Cortex of kidney (tissue), 1 donor: Measurements from ENCODE around the gene RB1.
"Not testable (repeated sequence)": the region's sequence is repeated elsewhere in the genome, so short reads cannot be mapped to it uniquely, and the experiment has no call there.

Source experiments
- DNase-seq: peaks from one replicate; lab custom pipeline; 2025; lab: John Stamatoyannopoulos, UW

The RB1 gene

DNA sequence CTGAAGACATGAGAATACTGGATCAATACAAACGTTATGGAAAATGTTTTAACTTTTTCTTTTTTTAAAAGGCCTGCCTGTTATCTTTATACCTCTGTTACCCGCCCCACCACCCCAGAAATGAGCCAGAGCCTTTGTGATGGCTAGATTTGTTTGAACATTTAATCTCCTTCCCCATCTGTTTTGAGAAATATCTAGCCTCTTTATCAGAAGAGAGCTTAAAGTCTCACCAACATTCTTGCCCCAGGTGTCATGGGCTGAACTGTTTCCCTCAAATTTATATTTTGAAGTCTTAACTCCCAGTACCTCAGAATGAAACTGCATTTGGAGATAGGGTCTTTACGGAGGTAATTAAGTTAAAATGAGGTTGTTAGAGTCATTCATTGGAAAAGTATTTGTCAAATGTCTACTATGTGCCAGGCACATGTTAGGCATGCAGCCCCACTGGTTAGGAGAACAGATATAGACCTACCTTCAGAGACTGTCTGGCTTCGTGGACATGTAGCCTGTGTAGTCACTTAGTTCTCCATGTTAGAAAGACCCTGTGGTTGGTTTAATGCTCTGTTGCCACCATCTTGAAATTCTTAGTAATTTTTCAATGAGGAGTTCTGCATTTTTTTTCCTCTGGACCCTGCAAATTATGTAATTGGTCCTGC is 6.3 kb upstream of the RB1 start:
- no peak for DNase-seq

DNA sequence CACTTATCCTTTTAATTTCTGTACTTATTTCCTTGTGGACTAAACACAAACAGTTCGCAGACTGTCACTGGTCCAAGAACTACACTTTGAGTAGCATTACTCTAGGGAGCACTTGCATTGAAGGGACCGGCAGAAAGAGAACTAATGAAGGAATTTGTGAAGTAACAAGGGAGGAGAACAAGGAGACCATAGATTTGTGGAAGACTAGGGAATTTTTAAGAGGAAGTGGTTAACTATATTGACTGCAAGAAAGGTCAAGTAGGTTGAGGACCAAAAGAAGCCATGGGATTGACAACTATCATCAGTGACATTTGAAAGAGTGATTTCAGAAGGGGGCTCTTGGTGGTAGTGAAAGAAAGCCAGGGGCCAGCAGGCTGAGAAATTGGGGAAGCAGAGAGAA is 4.0 kb upstream of the RB1 start:
- DNase-seq = no peak

DNA sequence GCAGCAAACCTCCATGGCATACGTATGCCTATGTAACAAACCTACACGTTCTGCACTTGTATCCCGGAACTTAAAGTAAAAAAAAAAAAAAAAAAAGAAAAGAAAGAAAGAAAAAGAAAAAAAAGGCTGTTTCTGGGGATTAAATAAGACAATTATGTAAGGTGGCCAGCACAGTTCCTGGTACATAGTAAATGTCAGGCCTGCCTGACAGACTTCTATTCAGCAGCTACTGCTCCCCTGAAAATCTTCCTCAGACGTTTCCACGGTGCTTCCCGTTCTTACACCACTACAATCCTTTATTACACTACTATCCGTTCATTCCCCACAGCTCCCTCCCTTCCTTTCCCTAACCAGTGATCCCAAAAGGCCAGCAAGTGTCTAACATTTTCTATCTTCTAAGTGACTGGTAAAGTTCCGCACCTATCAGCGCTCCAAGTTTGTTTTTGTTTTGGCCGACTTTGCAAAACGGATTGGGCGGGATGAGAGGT is 636 bp upstream of the RB1 start:
- DNase-seq = no peak

DNA sequence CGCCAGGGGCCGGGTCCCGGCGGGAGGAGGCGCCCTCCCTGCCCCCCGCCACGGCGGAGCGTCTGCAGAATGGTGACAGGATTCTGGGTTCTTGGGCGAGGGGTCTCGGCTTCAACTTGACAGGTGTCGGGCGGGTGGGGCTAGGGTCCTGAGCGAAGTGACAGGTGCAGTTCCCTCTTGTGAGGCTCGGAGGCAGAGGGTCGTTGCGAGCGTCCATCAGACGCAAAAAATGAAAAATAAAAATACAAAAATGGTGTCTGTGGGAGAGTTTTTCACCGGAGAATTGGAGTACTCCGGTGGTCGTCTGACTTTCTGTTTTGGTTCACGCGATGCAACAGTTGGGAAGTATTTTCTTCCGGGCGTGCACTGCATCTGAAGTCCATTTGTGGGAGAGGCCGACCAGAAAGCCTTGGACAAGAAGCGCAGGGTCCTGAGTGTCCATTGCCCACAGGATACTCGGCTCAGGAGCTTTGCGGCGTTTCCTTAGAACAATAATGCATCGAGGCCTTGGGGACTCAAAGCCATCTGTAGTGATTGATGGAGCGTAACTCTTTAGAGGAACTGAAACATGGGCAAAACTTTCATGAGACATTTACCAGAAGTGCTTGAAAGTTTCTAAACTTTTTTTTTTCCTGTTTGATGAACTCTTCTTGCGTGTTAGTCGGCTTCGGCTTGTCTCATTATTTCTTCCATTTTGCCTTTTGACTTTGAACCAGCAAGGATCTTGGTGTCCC is 759 bp downstream of the RB1 start:
- DNase-seq = no peak

DNA sequence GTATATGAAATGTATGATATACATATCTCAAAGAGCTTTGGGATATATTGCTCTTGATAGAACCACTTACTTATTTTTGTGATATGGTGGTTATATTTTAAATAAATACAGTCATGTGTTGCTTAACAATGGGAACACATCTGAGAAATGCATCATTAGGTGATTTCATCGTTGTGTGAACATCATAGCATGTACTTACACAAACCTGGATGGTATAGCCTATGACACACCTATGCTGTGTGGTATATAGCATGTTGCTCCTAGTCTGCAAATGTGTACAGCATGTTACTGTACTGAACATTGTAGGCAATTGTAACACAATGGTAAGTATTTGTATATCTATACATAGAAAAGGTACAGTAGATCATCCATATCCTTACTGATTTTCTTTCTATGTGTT is 7.7 kb downstream of the RB1 start:
- DNase-seq = no peak

DNA sequence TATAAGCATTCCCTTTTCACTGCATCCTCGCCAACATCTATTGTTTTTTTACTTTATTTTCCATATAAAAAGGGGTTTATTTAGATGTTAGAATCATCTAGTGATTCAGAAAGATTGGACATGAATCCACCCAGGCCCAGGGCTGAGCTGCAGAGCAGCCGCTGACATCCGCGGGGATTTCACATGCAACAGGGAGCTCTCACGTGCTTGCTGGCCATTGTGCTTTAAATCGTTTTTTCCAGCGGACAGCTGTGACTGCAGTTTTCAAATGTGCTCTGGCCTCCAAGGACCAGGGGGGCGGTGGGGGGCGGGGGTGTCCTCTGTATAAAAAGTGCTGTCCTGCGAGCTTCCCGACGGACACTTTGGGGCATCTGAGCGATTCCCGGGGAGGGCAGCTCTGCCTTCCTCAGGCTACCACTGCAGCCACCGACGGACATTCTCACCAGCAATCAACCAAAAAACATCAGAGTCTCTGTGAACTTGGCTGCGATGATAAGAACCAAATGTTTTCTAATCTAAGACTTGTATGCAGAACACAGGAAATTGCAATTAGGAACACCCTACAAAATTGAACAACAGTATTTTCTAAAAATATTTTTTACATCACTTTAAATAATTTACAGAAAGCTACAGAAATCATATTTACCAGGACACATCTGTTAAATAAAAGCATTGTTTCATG is 12.6 kb downstream of the RB1 start:
- DNase-seq = no peak

DNA sequence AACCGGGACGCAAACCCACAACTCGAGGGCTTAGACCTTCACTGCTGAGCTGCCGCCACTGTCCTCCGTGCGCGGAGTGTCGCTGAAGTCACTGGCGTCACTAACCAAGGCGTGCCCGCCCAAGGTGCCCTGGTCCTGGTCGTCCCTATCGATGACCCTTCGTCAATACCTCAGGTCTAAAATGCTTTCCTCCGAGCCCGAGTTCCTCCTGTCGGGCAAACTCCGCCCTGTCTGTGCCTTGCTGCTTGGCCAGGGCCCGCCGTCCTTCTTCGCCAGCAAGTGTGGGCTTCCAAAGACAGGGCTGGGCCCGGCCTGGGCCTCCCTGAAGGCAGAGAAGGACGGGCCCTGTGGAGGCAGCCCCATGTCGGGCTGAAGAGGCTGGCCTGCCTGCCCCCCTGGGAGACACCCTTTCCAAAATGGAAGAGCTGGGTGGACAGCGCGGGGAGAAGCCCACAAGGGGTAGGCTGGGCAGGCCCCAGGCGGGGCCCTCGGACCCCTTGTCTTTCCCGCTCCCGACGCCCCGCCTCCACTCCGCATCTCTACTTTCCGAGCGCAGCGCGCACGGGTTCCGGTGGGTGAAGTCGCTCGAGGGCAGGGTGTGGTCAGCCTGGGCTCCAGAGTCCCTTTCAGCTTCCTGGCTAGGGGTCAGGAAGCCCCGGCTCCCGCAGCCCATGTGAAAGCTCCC is 13.4 kb downstream of the RB1 start:
- DNase-seq = no peak

DNA sequence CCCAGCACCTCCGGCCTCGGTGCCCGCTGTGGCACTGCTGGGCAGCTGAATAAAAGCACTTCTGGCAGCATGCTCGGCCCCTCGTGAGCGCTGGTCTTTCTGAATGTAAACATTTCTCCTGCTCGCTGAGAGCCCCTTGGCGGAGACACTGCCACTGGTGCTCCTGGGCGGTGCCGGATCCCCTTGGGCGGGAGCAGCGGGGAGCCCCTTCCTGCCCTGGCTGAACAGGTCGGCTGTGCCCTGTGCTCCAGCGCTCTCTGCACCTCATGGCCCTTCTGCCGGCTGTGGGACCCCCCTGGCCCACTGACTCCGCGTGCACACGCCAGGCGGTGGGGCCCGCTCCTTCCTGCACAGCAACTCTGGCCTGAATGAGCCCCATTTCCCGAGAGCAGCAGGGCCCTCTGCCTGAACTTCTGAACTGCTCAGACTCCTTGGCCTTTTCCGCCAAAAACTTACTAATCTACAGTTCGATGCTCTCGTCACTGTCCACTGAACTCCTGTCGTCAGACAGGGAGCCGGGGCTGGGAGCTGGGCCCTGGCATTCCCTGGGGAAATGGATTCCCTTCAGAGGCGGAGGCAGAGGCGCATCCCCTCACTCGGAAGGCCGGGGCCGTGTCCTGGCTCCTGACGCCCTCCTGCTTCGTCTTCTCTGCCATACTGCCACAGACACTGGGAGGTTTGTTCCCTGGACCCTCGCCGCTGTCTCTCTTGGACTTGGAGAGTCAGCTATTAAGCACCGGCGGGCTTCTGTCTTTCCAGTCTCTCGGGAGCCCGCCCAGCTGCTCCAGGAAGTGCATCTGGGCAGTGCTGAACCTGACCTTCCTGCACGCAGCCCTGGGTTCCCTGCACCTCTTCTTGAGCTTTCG is 14.2 kb downstream of the RB1 start:
- no peak for DNase-seq

DNA sequence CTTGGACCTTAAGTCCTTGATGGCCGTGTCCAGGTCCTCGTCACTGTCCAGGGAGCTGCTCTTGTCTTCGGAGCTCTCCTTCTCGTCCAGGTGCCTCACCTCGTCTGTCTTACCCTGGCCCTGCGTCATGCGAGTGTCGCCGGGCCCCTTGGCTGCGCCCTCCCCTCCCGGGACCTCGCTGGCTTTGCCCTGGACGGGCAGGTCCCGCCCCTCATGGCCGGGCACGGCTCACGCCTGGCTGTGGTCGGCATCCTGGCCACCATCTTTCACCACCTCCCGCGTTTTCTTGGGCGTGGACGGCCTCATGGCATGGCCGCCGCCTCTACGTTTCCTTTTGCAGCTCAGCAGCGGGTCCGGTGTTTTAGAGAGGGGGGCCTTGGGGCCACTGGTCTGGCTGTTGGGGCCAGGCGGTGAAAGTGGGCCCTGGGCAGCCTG is 14.8 kb downstream of the RB1 start:
- no peak for DNase-seq

DNA sequence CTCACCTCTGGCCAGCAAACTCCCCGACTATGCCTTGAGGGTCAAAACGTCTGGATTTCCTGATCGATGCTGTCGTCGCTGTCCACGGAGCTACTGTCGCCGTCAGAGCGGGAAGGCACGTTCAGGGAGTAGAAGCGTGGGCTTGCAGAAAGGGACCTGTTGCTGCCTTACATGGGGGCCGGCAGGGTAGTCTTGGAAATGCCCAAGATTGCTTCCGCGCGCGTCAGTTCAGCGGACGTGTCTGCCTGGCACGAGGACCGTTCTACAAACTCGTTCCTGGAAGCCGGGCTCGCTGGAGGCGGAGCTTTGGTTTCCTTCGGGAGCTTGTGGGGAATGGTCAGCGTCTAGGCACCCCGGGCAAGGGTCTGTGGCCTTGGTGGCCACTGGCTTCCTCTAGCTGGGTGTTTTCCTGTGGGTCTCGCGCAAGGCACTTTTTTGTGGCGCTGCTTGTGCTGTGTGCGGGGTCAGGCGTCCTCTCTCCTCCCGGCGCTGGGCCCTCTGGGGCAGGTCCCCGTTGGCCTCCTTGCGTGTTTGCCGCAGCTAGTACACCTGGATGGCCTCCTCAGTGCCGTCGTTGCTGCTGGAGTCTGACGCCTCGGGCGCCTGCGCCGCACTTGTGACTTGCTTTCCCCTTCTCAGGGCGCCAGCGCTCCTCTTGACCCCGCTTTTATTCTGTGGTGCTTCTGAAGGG is 15.4 kb downstream of the RB1 start:
- DNase-seq = no peak

DNA sequence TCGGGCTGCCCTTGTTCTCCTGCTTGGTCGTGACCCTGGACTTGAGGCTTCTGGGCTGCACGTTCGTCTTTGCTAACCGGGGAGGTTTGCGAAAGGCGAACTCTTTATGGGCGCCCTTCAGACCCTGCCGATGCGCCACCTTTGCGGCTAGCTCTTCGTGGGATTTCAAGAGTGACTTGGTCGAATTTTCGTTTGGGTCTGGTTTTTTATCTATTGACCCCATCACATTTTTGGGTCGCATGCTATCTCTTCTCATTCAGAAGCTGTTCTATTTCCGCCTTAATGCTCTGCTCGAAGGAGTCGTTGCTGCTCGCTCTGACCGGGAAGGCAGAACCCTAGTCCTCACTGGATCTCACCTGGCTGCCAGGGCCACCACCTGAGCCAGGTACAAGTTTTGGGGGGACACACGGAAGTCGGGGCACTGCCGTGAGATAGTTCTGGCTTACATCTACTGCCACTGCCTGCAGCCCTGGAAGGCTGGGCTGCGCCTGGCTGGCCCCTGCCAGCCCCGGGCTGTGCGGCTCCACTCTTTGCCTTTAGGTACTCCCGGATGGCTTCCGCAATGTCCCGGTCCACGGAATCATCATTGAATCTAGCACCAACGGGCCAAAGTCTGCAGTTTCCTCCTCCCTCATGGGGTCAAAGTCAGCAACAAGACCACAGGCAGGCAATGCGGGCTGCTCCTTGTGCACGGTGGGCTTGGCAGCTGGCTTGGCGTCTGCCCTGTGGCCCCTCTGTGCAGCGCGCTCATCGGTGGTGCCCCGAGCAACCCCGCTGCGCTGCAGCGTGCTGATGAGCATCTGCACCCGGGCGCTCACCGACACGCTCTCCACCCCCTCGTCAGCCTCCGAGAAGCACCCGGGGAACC is 16.2 kb downstream of the RB1 start:
- no peak for DNase-seq

DNA sequence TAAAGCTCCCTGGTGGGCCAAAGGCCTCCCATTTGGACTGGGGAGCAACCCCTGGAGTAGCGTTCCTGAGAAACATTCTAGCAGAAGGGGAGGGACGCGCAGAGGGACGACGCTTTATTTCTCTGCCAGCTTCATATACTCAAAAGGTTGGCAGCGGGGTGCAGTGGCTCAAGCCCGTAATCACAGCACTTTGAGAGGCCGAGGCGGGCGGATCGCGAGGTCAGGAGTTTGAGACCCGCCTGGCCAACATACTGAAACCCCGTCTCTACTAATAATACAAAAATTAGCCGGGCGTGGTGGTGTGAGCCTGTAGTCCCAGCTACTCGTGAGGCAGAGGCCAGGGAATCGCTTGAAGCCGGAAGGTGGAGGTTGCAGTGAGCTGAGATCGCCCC is 16.8 kb downstream of the RB1 start:
- no peak for DNase-seq

DNA sequence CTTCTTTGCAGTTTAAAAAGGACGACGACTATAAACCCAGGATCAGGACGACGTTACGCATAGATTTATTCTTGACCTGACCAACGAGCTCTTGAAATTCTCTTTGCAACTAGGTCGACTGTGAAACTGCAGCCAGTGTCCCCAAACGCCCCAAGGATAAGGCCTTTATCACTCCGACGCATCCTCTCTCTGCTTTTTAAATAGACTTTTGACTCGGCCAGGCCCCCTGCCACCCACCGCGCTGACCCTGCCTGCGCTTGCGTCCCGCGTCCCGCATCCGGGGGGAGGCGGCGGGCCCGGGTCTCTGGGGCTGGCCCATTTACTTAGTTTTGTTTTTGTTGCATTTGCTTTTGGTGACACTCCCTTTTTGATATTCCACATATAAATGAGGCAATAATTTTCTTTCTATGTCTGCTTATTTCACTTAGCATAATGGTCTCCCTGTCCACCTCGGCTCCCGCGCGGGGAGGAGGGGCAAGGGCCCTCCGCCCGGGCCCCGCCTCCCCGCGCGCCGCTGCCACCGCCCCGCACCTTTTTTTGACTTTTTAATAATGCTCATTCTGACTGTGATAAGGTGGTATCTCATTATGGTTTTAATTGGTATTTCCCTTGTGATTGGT is 17.4 kb downstream of the RB1 start:
- no peak for DNase-seq

DNA sequence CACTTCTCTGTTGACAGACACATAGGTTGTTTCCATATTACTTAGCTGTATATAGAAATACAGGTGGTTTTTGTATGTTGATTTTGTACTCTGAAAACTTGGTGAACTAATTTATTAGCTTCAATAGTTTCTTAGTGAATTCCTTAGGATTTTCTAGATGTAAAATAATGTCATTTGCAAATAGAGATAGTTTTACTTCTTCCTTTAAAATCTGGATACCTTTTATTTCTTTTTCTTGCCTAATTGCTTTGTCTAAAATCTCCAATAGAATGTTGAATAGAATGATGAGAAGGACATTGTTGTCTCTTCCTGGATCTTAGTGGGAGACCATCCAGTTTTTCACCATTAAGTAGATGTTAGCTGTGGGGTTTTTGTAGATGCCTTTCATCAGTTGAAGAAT is 18.7 kb downstream of the RB1 start:
- DNase-seq = no peak

DNA sequence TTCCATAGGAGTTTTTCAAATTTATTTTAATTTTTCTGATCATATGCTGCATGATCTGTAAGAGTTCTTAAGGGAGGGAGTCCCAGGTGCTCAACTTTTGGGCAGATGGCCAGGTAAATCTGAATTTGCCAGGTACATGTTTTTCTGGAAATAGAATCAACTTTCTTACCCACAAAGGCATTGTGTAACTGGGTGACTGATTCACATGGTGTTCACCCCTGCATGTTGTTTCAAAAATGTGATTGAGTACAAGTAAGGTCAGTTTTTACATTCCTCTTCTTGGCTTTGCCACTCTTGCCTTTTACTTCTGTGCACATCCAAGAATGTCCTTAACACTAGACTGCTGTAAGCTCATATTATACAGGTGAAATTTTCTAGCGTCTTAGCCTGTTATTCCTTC is 30.4 kb downstream of the RB1 start:
- no peak for DNase-seq

DNA sequence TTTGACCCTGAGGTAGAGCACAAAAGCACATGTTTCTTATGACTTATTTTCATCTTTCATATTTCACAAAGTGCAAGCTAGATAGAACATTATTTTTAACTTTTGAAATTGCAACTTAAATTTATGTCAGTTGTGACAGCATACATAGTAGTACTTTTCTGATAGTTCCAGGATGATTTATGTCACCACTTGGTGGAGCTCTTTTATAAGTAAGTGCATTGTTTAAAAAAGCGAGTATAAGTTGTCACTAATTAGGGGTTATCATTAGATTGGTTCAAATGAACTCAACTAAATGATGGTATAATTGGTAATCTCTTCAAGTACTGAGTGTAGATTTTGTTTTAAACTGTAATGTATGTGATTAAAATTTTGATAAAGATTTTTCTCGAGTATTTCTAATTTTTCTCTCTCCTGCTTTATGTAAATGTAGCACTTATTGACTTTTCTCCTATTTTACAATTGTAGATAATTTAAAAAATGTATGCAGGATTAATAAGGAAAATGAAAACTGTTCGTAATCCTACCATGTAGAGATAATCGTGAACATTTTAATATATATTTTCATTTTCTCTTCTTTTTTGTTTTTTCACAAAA is 31.1 kb downstream of the RB1 start:
- no peak for DNase-seq

DNA sequence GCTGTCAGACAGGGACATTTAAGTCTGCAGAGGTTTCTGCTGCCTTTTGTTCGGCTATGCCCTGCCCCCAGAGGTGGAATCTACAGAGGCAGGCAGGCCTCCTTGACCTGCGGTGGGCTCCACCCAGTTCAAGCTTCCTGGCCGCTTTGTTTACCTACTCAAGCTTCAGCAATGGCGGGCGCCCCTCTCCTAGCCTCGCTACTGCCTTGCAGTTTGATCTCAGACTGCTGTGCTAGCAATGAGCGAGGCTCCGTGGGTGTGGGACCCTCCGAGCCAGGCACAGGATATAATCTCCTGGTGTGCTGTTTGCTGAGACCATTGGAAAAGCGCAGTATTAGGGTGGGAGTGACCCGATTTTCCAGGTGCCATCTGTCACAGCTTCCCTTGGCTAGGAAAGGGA is 35.6 kb downstream of the RB1 start:
- not testable (repeated sequence) for DNase-seq

DNA sequence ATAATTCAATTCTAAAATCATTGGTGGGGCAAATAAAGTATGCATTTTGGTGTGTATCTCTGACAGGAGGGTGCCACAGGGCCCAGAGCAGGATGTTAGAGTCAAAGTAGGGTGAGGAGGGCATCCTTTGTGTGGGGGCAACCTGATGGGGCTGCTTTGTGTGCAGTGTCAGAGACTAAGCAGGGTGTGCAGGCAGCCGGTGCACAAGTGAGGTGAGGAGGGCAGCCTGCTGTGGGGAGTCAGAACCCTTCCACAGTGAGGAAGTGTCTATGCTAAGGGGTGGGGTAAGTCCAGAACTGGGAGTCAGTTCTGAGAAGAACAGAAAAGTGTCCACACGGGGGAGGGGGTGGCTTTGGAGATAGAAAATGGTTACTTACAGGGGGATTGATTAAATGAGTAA is 40.7 kb downstream of the RB1 start:
- no peak for DNase-seq

DNA sequence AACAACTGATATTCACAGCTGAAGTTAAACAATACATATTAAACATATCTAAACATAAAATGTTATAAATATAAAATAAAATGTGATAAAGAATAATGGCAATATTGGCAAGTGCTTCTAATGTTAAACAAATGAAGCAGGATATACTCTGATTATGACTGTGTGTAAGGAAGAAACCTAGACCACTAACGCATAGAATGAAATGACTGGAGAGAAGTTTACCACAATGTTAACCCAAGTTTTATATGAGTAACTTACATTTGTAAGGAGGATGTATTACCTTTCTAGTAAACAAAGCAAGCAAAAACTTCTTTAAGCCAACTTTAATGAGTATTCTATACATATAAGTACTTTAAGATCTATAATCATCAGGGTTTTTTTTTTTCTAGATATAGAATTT is 43.0 kb downstream of the RB1 start:
- no peak for DNase-seq
